A673 (cell line): ENCODE results near the gene STAB2. TPM values are rescaled to one million over a fixed set of nuclear protein-coding genes. Genes with fewer than 3 reads are reported as not detected.

Experiments
- BruUV-seq: library from RNA; stranded (reverse); fragments of 400-500 nt; replicated peaks from 2 replicates; lab custom pipeline; 2021; lab: Mats Ljungman, UMichigan
- CTCF ChIA-PET: fragments of 300-600 bp; sonication (Branson Sonifier 250); formaldehyde crosslinking; loops from one replicate; lab custom pipeline; 2022; ENCODE audit warnings: antibody characterized with exemption; lab: Charles Lee
- POLR2A ChIA-PET: fragments of 300-600 bp; sonication (Branson Sonifier 250); formaldehyde crosslinking; loops from one replicate; lab custom pipeline; 2022; ENCODE audit warnings: antibody characterized with exemption; ENCODE audit not compliant: low non-redundant PET; lab: Charles Lee
- DNase-seq: peaks from one replicate; pipeline ENCODE4 v3.0.0-alpha.2; 2015; ENCODE audit warnings: low spot score
- H3K27ac ChIP-seq: fragments of 200-600 bp; sonication (generic); 2 replicates; pipeline ENCODE4 v1.5.1; 2016; ENCODE audit warnings: mixed run types, low read depth, mild to moderate bottlenecking, mixed read lengths, antibody characterized with exemption, low read length; ENCODE audit not compliant: poor library complexity, severe bottlenecking
- H3K27me3 ChIP-seq: fragments of 200-600 bp; sonication (generic); replicated peaks from 2 replicates; pipeline ENCODE4 v1.6.1; 2017; ENCODE audit warnings: mixed run types, low read depth, mild to moderate bottlenecking, mixed read lengths, antibody characterized with exemption, low read length; ENCODE audit not compliant: insufficient read depth, poor library complexity
- H3K36me3 ChIP-seq: fragments of 200-600 bp; sonication (generic); 2 replicates; pipeline ENCODE4 v1.6.1; 2016; ENCODE audit warnings: mixed run types, mild to moderate bottlenecking, mixed read lengths, antibody characterized with exemption, low read length; ENCODE audit not compliant: insufficient read depth, poor library complexity, severe bottlenecking
- H3K4me1 ChIP-seq: fragments of 200-600 bp; sonication (generic); 2 replicates; pipeline ENCODE4 v1.6.1; 2017; ENCODE audit warnings: mixed run types, mild to moderate bottlenecking, mixed read lengths, antibody characterized with exemption, low read length; ENCODE audit not compliant: insufficient read depth, poor library complexity, severe bottlenecking
- H3K4me3 ChIP-seq: fragments of 200-600 bp; sonication (generic); 2 replicates; pipeline ENCODE4 v1.5.1; 2016; ENCODE audit warnings: low read depth, mixed run types, mild to moderate bottlenecking, mixed read lengths, low read length; ENCODE audit not compliant: poor library complexity, severe bottlenecking
- H3K9me3 ChIP-seq: fragments of 200-600 bp; sonication (generic); 2 replicates; pipeline ENCODE4 v1.6.1; 2016; ENCODE audit warnings: mixed run types, low read depth, mild to moderate bottlenecking, mixed read lengths, antibody characterized with exemption, low read length; ENCODE audit not compliant: poor library complexity, severe bottlenecking
- CTCF ChIP-seq: fragments of 300-800, 200-600 bp; sonication (generic); conservative IDR thresholded peaks from 2 replicates; pipeline ENCODE4 v1.5.1; 2017; ENCODE audit warnings: low read depth, mild to moderate bottlenecking, antibody characterized with exemption, low read length, moderate library complexity, mixed read lengths
- EZH2 ChIP-seq: fragments of 200-600 bp; sonication (generic); IDR thresholded peaks from 2 replicates; pipeline ENCODE4 v1.6.1; 2017; ENCODE audit warnings: borderline replicate concordance, low read depth, mild to moderate bottlenecking, mixed read lengths, antibody characterized with exemption, low read length; ENCODE audit not compliant: poor library complexity, severe bottlenecking
- intact Hi-C: fragments of 100-400 bp; cut with micrococcal nuclease; formaldehyde crosslinking; loops from one replicate; pipeline ENCODE4 v1.10.0; 2022; ENCODE audit not compliant: unreplicated experiment
- total RNA-seq: library from RNA; stranded (reverse); gene quantifications from 2 replicates; pipeline ENCODE4 v1.2.3, GENCODE V29; 2021

The STAB2 gene
- total RNA-seq, 1 experiment from 2014 or later, result not detected

- Histone ChIP-seq H3K36me3 (no peaks in the 10 kb centered on the region), H3K9me3 (no peaks in the 10 kb centered on the region), H3K4me1 (no peaks in the 10 kb centered on the region), H3K4me3 (no peak overlapping the region), H3K27me3 (peaks cover 80% of the 10 kb centered on the region), H3K27ac (no peak overlapping the region)
- CTCF ChIA-PET, result interaction anchor here (0.8 kb wide), 1 partner anchor 60 kb away, joined by 3 read pairs; no protein-coding TSS in a partner anchor
- TF ChIP-seq EZH2 (no peak), CTCF (no peak)
- BruUV-seq, result no TSS peak
- DNase-seq, result no peak
- intact Hi-C loops, result no loop called here
- POLR2A ChIA-PET, result no interaction called here
Observed at GRCh38 chr12:103573185-103573584, 13.9 kb upstream of the STAB2 start.

GRCh38 chr12:103578926-103579325 is 8.1 kb upstream of the STAB2 start:
- intact Hi-C loops, result no loop called here
- no peaks in the 10 kb centered on the region for H3K9me3 ChIP-seq
- no peaks in the 10 kb centered on the region for H3K36me3 ChIP-seq
- H3K27me3 ChIP-seq, result peaks cover 80% of the 10 kb centered on the region
- POLR2A ChIA-PET, result no interaction called here
- no peak for DNase-seq
- no peak for TF ChIP-seq EZH2
- no peak for TF ChIP-seq CTCF
- no TSS peak for BruUV-seq
- H3K27ac ChIP-seq, result no peak overlapping the region
- H3K4me1 ChIP-seq, result no peaks in the 10 kb centered on the region
- CTCF ChIA-PET, result interaction anchor here (1.0 kb wide), 1 partner anchor 54 kb away, joined by 3 read pairs; no protein-coding TSS in a partner anchor
- H3K4me3 ChIP-seq, result no peak overlapping the region

GRCh38 chr12:103580026-103580425 is 7.0 kb upstream of the STAB2 start:
- Histone ChIP-seq H3K9me3 (no peaks in the 10 kb centered on the region), H3K4me1 (no peaks in the 10 kb centered on the region), H3K27me3 (peaks cover 84% of the 10 kb centered on the region), H3K36me3 (no peaks in the 10 kb centered on the region), H3K4me3 (no peak overlapping the region), H3K27ac (no peak overlapping the region)
- no peak for TF ChIP-seq EZH2
- TF ChIP-seq CTCF, result no peak
- ChIA-PET CTCF (no interaction called here), POLR2A (interaction anchor here (0.6 kb wide), 1 partner anchor 41 kb away, joined by 3 read pairs; no protein-coding TSS in a partner anchor)
- BruUV-seq, result no TSS peak
- intact Hi-C loops, result no loop called here
- DNase-seq, result no peak
